ENCODE results near the gene ZCCHC14.
A peak's percentile ranks its signal among the peaks of the same experiment; 100 is the strongest.
"Not testable (repeated sequence)": the region's sequence is repeated elsewhere in the genome, so short reads cannot be mapped to it uniquely, and the experiment has no call there.

Gene ZCCHC14

DNA sequence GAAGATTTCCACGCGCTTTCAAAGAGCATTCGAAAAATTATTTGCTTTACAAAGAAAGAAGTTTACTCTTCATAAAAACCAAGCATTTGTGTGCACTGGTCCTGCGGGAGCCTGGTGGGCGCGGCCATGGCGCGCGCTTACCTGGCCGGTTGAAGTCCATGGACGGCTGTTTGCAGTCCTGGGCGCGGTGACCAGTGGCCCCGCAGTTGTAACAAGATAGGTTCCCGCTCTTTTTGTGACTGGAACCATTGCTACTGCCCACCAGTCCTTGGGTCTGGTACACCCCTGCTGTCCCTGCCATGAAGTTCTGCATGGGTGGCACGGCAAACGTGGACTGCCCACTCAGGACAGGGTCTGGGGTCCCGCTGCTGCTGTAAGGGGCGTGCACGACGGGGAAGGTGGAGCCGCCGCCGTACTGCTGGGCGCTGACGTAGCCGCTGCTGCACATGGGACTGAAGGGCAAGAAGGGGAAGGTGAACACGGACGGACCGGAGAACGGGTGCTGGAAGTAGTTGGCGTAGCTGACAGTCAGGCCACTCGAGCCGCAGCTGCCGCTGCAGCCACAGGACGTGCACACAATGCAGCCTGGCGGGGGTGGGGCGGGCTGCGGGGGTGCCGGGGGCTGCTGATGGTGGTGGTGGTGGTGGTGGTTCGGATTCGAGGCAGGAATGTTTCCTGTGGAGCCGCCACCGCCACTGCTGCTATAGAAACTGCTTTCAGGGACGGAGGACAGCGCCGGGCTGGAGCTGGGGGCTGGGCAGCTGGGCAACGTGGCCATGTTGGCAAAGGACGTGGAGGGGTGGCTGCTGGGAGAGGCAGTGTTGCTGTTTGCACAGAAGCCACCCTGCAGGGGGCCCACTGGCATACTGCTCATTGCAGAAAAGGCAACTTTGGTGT lies 81.2 kb downstream of the ZCCHC14 start:
- DNase-seq = peak in 6 of 51 donors; percentile 12 to 29 (median 23)

GRCh38 chr16:87410968-87411367 lies 81.9 kb downstream of the ZCCHC14 start:
- DNase-seq = no peak

DNA sequence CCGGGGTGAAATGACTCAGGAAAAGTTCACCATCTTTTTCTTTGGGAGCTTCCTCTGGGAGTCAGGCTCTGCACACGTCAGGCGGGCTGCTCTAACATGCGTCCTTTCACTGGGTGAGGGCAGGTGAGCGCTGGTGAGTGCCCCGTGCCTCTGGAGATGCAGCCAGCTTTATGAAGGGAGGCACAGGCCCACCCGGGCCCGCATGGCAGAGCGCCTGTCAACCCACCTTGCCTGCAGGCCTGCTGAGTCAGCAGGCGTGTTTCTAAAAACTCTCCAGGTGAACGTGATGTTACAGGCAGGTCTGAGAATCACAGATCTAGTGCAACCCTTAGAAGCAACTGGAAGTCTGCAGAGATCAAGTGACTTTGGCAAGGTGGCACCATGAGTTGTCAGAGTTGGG lies 82.3 kb downstream of the ZCCHC14 start:
- DNase-seq = no peak

DNA sequence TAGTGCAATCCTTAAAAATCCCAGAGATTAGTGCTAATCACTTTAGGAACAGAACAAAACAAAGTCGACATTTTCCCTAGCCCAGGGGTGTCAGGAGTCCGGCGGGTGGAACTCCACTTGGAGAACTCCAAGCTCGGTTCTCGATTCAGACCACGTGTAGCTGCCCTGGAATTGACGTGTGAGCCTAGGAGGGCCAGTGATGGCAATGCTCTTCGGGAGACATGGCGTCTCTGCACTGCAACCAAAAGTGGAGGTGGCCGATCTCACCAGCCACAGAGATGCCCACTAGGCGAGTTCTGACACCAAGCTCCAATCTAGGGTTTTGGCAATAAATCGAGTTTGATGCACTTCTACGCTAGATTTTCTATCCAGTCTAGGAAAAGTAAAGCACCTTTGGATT lies 83.0 kb downstream of the ZCCHC14 start:
- DNase-seq = no peak

- DNase-seq = no peak
Observed at GRCh38 chr16:87409153-87409552, 83.7 kb downstream of the ZCCHC14 start.

GRCh38 chr16:87407511-87408112 lies 85.2 kb downstream of the ZCCHC14 start:
- DNase-seq = no peak

- DNase-seq = no peak
Observed at GRCh38 chr16:87406495-87407088, 86.2 kb downstream of the ZCCHC14 start.

DNA sequence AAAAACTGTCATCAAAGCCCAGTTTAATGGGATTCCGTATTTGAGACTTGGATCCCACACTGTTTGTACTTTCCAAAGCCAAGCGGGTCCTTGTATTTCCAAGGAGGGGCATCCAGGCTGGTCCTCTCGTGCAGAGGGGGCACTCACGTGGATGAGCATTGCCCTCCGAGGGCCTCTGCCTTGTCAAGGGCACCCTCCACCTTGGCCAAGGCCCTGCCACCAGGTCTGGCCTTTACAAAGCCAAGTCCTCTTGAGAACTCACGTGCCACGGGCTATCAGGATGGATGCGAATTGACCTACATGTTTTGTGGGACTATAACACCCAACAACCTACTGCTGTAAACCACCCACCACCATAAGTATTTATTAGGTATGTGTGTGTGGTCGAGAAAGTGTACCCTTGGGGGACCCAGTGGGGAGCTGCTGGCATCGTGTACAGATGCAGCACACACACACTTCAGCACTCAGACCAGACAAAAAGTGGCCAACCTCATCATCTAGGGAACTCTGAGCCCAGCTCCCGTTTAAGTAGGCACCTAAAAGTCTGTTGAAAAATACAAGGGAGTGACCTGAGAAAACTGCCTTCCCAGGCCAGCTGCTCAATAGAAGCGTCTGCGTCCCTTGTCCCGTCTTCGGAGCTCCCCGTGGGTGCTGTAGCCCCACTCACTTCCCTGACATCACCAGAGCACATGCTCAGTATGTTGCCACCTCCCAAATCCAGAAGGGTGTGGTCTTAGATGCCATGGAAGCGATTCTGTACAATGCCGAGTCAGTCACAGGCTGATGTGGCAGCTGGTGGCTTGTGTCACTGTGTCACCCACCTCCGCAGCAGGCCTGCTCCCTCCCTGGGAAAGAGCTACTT lies 87.8 kb downstream of the ZCCHC14 start:
- DNase-seq = peak in 1 of 51 donors; percentile 33

DNA sequence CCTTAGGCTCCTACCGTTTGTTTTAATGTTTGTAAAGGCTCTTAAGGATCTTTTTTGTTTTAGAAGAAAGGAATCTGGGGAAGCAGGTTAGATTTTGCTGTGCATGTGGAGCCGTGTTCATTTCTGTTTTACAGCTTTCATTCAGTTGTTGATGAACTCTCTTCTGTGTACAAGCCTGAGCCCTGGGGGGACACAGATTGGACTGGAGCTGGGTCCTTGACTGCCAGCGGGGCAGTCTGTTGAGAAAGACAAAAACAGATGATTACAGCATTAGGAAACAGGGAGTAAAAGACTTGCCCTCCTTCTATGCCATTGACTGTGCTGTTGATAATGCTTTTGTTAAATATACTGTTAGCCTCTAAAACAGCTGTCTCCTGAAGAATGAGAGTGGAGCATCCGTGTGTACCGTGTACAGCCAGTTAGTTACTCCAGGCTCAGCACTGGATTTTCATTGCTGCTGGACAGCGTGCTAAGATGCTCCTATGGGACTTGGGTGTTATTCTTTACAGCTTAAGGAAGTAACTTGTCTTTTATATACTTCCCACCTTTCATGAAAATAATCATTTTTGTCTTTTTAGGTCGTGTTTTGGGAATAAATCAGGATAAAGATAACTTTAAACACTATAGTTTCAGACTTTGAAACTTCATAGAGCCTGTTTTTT lies 97.5 kb downstream of the ZCCHC14 start:
- DNase-seq = no peak

GRCh38 chr16:87393680-87394055 lies 99.2 kb downstream of the ZCCHC14 start:
- no peak for DNase-seq

GRCh38 chr16:87392821-87393679 lies 99.8 kb downstream of the ZCCHC14 start:
- DNase-seq = peak in 26 of 51 donors; percentile 10 to 79 (median 38)

DNA sequence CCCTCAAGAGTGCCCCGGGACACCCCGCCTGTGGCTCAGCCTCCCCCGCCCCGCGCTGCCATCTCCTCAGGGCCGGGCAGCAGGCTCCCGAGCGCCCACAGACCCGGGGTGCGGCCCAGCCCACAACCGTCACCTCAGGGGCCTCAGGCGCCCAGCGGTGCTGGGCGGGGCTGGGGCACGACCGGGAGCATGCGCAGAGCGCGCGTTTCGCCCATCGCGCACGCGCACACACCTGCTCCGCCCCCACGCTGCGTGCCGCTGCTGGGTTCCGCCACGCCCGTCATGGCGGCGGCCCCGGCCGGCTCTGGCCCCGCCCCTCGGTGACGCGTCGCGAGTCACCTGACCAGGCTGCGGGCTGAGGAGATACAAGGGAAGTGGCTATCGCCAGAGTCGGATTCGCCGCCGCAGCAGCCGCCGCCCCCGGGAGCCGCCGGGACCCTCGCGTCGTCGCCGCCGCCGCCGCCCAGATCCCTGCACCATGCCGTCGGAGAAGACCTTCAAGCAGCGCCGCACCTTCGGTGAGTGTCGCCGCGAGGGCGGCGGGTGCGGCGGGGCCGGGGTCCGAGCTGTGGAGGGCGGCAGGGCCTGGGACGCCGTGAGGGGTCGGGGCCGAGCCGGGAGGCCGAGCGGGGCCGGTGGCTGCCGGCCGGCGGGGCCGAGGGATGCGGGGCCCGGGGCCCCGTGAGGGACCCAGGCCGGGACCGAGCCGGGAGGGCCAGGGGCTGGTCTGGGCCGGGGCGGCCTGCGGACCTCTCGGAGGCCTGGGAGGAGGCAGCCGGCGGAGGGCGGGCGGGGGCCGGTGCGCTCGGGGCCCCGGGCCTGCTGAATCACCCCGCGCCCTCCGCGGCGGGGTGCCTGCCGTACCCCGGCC lies 100.6 kb downstream of the ZCCHC14 start, which contains the start of gene MAP1LC3B:
TSS of gene MAP1LC3B (plus strand) at position 387 of the 871 bp plus-strand sequence. CDS start at position 479, 92 bp downstream.
- DNase-seq = peak; percentile 58 to 98 (median 95)

GRCh38 chr16:87391324-87391949 lies 101.4 kb downstream of the ZCCHC14 start:
- DNase-seq = peak in 22 of 51 donors; percentile 32 to 83 (median 64)

GRCh38 chr16:87390641-87391323 lies 102.0 kb downstream of the ZCCHC14 start:
- no peak for DNase-seq

DNA sequence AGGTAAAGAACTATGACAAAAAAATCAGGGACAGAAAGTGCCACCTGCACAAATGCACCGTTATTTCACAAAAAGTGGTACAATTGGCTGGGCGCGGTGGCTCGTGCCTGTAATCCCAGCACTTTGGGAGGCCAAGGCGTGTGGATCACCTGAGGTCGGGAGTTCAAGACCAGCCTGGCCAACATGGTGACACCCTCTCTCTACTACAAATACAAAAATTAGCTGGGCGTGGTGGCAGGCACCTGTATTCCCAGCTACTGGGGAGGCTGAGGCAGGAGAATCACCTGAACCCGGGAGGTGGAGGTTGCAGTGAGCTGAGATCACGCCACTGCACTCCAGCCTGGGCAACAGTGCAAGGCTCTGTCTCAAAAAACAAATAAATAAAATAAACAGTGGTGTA lies 102.9 kb downstream of the ZCCHC14 start:
- DNase-seq = not testable (repeated sequence)

DNA sequence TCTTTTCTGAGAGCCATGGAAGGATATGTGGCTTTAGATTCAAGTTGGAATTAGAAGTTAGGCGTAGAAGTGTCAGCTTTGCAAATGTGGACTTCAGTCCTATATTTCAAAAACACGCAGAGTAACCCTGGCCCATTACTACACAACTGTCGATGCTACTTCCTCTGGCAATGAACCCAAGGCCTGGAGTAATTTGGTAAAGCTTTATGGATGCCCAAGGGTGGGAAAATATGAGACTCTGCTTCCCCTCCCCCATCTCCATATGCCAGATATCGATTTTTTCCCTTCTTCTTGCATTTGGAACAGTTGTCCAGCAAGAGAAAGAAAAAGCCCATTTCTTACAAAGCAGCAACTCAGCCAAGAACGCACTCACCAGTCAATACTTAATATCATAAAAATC lies 103.6 kb downstream of the ZCCHC14 start:
- DNase-seq = no peak

DNA sequence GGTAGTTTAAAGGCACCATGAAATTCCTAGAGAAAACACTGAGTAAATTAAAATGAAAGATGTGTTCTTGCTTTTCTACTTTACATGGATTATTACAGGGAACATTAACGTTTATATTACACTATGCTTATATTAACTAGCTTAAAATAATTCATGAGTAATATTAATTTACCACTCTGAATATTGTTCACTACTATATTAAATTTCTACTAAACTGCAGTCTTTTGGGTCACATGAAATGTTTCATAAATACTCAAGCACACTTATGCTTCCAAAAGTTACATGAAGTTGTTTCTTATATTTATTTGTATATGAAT lies 104.0 kb downstream of the ZCCHC14 start:
- DNase-seq = no peak

Measured in hypothalamus (tissue), 51 donors.